ENCODE data around the gene MVP. TPM values are rescaled to one million over a fixed set of nuclear protein-coding genes. Genes with fewer than 3 reads are reported as not detected.
"Not testable (repeated sequence)": the region's sequence is repeated elsewhere in the genome, so short reads cannot be mapped to it uniquely, and the experiment has no call there.

The MVP gene
- 100 to 1,000 TPM in 2 of 6 experiments, 10 to 100 TPM in 4; 37.4 to 112 (median 77.8) TPM for total RNA-seq
- long read RNA-seq, partial matches to known transcripts = 6 of 11 reads
- long read RNA-seq, other reads (novel, unspliced or antisense) = 0 of 11 reads

- Histone ChIP-seq H3K27ac (peak within 1 kb of the TSS; percentile 68 to 89 (median 74)), H3K4me1 (peaks cover 0 to 51% (median 25%) of the 10 kb centered on the region in 4 donors), H3K9me3 (no peaks in the 10 kb centered on the region), H3K36me3 (no peaks in the 10 kb centered on the region), H3K4me3 (peak within 1 kb of the TSS; percentile 65 to 79 (median 79)), H3K27me3 (no peaks in the 10 kb centered on the region)
- no peak for TF ChIP-seq CTCF (IDR thresholded peaks at IDR 0.05)
- TF ChIP-seq POLR2A (IDR thresholded peaks at IDR 0.05) = peak; percentile 36
- 0% methylated on average over 2 of the region's 4 CpGs for WGBS (ENCODE audit: insufficient coverage, low coverage, low lambda C conversion rate, missing lambda C conversion rate)
- peak; percentile 77 to 84 (median 77) for DNase-seq
- intact Hi-C loops (cut with DNase I) = no loop called here
- ATAC-seq = peak; percentile 48 to 51 (median 50)
These were observed at the start of gene MVP for GRCh38 chr16:29820271-29820701. MVP (plus strand) TSS chr16:29820462; CDS start chr16:29830550, 10,088 bp downstream.

DNA sequence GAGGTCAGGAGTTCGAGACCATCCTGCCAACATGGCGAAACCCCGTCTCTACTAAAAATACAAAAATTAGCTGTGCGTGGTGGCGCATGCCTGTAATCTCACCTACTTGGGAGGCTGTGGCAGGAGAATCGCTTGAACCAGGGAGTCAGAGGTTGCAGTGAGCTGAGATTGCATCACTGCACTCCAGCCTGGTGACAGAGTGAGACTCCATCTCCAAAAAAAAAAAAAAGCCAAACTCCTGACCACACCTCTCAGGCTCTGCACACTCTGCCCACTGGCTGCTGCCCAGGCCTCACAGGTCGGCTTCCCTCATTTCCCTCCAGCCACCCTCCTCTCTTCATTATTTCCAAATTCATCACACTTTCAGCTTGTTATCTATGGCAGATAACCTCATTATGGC lies 47.9 kb upstream of the MVP start:
- DNase-seq = peak; percentile 50 to 73 (median 71)
- WGBS (ENCODE audit: insufficient coverage, low coverage, low lambda C conversion rate, missing lambda C conversion rate) = 63% methylated on average over 6 of the region's 7 CpGs
- H3K9me3 ChIP-seq; H3K27ac ChIP-seq; H3K36me3 ChIP-seq; H3K4me3 ChIP-seq; intact Hi-C loops (cut with DNase I); H3K27me3 ChIP-seq: not testable (repeated sequence)
- ATAC-seq = peak; percentile 93 to 95 (median 94)
- H3K4me1 ChIP-seq = peaks cover 0 to 20% (median 5%) of the 10 kb centered on the region in 4 donors

GRCh38 chr16:29774730-29775129 lies 45.5 kb upstream of the MVP start:
- 88% methylated on average over 2 of the region's 5 CpGs for WGBS (ENCODE audit: insufficient coverage, low coverage, low lambda C conversion rate, missing lambda C conversion rate)
- intact Hi-C loops (cut with DNase I) = no loop called here

GRCh38 chr16:29775742-29776408 lies 44.4 kb upstream of the MVP start:
- intact Hi-C loops (cut with DNase I) = no loop called here
- Histone ChIP-seq H3K36me3 (no peaks in the 10 kb centered on the region), H3K27ac (no peak overlapping the region), H3K4me1 (peaks cover 0 to 10% (median 0%) of the 10 kb centered on the region in 4 donors), H3K9me3 (no peaks in the 10 kb centered on the region), H3K27me3 (no peaks in the 10 kb centered on the region), H3K4me3 (no peak overlapping the region)
- DNase-seq (no peak), ATAC-seq (no peak)
- TF ChIP-seq CTCF (IDR thresholded peaks at IDR 0.05) (no peak), POLR2A (IDR thresholded peaks at IDR 0.05) (no peak)
- 71% methylated on average over 1 of the region's 4 CpGs for WGBS (ENCODE audit: insufficient coverage, low coverage, low lambda C conversion rate, missing lambda C conversion rate)

More at GRCh38 chr16:29774730-29775129, 45.5 kb upstream of the MVP start:
- Histone ChIP-seq H3K27me3 (no peaks in the 10 kb centered on the region), H3K9me3 (no peaks in the 10 kb centered on the region), H3K36me3 (no peaks in the 10 kb centered on the region), H3K4me3 (no peak overlapping the region), H3K4me1 (peaks cover 0 to 10% (median 0%) of the 10 kb centered on the region in 4 donors), H3K27ac (no peak overlapping the region)
- no peak for ATAC-seq
- TF ChIP-seq POLR2A (IDR thresholded peaks at IDR 0.05) = no peak
- TF ChIP-seq CTCF (IDR thresholded peaks at IDR 0.05) = no peak
- DNase-seq = no peak

DNA sequence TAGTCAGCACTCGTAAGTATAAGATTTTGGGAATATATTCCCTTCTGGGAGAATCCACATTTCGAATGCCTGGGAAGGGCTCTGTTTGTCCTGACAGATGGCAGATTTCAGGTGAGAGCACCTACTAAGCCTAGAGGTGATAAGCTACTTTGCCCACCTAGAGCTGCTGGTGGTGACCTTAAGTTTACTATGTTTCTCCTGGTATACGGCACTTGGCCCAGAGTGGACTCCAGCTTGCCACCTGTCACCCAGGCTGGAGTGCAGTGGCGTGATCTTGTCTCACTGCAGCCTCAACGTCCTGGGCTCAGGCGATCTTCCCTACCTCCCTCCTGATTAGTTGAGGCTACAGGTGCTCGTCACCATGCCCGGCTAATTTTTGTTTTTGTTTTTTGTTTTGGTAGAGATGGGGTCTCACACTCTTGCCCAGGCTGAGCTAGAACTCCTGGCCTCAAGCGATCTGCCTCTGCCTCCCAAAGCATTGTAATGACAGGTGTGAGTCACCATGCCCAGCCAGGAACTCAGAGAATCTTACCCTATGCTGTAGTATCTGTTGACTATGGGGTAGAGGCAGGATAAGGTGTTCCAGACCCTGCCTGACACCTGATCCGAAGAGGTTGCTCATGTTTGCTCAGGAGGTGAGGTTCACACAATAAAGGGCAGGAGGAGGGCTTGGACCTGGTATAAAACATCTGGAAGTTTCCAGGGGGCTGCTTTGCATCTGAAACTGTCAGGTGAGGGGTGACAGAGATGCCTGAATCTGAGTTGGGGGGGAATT lies 42.5 kb upstream of the MVP start, which contains the start of gene ZG16:
Gene ZG16, plus strand, starts transcription at position 681 of the 775 bp plus-strand sequence. CDS start 1,011 bp downstream, outside the sequence.
- TF ChIP-seq CTCF (IDR thresholded peaks at IDR 0.05) (no peak), POLR2A (IDR thresholded peaks at IDR 0.05) (no peak)
- no peak for ATAC-seq
- 73% methylated on average over 9 of the region's 10 CpGs for whole genome bisulfite sequencing (ENCODE audit: insufficient coverage, low coverage, low lambda C conversion rate, missing lambda C conversion rate)
- no peak within 1 kb of the TSS for H3K27ac ChIP-seq
- no peaks in the 10 kb centered on the region for H3K36me3 ChIP-seq
- peaks cover 0 to 5% (median 0%) of the 10 kb centered on the region in 4 donors for H3K4me1 ChIP-seq
- intact Hi-C loops (cut with DNase I) = no loop called here
- no peaks in the 10 kb centered on the region for H3K27me3 ChIP-seq
- H3K9me3 ChIP-seq = no peaks in the 10 kb centered on the region
- no peak for DNase-seq
- no peak within 1 kb of the TSS for H3K4me3 ChIP-seq
